Uterus (tissue), 4 donors: ENCODE data around the gene LDB1. TPM values are rescaled to one million over a fixed set of nuclear protein-coding genes. Genes with fewer than 3 reads are reported as not detected.

Experiments
- DNase-seq, 2 donors: peaks; one replicate each; pipeline ENCODE4 v3.0.0-alpha.2; 2019 to 2020
- H3K27ac ChIP-seq, 2 donors: fragments of 200-600 bp; sonication (generic); 1 replicate in 1 of 2; 2 replicates in 1 of 2; pipeline ENCODE4 v1.5.1; 2016 to 2018
- H3K27me3 ChIP-seq, 2 donors: fragments of 200-600 bp; sonication (generic); one replicate each; pipeline ENCODE4 v1.5.1; 2018 to 2019; ENCODE audit warnings: control low read depth in 1 of 2
- H3K36me3 ChIP-seq, 2 donors: fragments of 200-600 bp; sonication (generic); one replicate each; pipeline ENCODE4 v1.5.1; 2019; ENCODE audit warnings: control low read depth in 1 of 2
- H3K4me1 ChIP-seq, 2 donors: fragments of 200-600 bp; sonication (generic); one replicate each; pipeline ENCODE4 v1.5.1; 2018 to 2019; ENCODE audit warnings: control low read depth in 1 of 2
- H3K4me3 ChIP-seq, 2 donors: fragments of 200-600 bp; sonication (generic); 1 replicate in 1 of 2; 2 replicates in 1 of 2; pipeline ENCODE4 v1.5.1; 2018 to 2019; ENCODE audit warnings: mild to moderate bottlenecking in 1 of 2
- H3K9me3 ChIP-seq, 2 donors: fragments of 200-600 bp; sonication (generic); one replicate each; pipeline ENCODE4 v1.5.1; 2019; ENCODE audit warnings: control low read depth in 1 of 2
- CTCF ChIP-seq, 4 experiments: fragments of 200-600 bp in 2 of 4; fragments of 450-650 bp in 2 of 4; sonication (generic) in 2 of 4; IDR thresholded peaks; one replicate each; pipeline ENCODE4 v1.5.1; 2016 to 2019; ENCODE audit warnings: antibody characterized with exemption in 4 of 4, mild to moderate bottlenecking in 2 of 4, moderate library complexity in 1 of 4
- POLR2A ChIP-seq, 2 donors: fragments of 450-650 bp; IDR thresholded peaks; one replicate each; pipeline ENCODE4 v1.6.1; 2016; ENCODE audit warnings: antibody characterized with exemption in 2 of 2, mild to moderate bottlenecking in 1 of 2, moderate library complexity in 1 of 2
- intact Hi-C: fragments of 100-400 bp; cut with DNase I; formaldehyde crosslinking; loops from one replicate; pipeline ENCODE4 v1.15.1; 2023; ENCODE audit warnings: low total_unique reads
- small RNA-seq: library from RNA; depleted of rRNA; stranded (forward); fragments of <200 nt; gene quantifications from one replicate; pipeline ENCODE3, GENCODE V24; 2016
- total RNA-seq, 4 donors: library from RNA; depleted of rRNA in 3 of 4; stranded (reverse); fragments of >200 nt in 3 of 4; gene quantifications; one replicate each; pipeline versions ENCODE4 v1.1.0 to v1.2.4, GENCODE V29; 2014 to 2023
- donor health status: DM: yes; HTN: yes; CAD: no.

Gene LDB1
- total RNA-seq, 4 donors from 2014 or later: 17.4 to 121 (median 43.8) TPM

GRCh38 chr10:102064868-102065560, 55.2 kb downstream of the LDB1 start, which contains the start of gene HPS6:
TSS of gene HPS6 (plus strand) at chr10:102065349. CDS start at chr10:102065475, 126 bp downstream.
- Histone ChIP-seq H3K27me3 (no peaks in the 10 kb centered on the region), H3K4me1 (peaks cover 0 to 17% of the 10 kb centered on the region in 2 donors), H3K9me3 (no peaks in the 10 kb centered on the region), H3K36me3 (no peaks in the 10 kb centered on the region), H3K4me3 (peak within 1 kb of the TSS; percentile 39 to 89), H3K27ac (peak within 1 kb of the TSS; percentile 73 to 94)
- peak; percentile 87 to 90 for DNase-seq
- TF ChIP-seq CTCF (IDR thresholded peaks at IDR 0.05) (peak in 3 of 4 experiments; percentile 13 to 47 (median 22)), POLR2A (IDR thresholded peaks at IDR 0.05) (peak; percentile 47 to 81)
- intact Hi-C loops: no loop called here

GRCh38 chr10:102064503-102064867, 55.7 kb downstream of the LDB1 start:
- peak overlapping the region; percentile 39 to 89 for H3K4me3 ChIP-seq
- no peaks in the 10 kb centered on the region for H3K27me3 ChIP-seq
- DNase-seq: no peak
- no peaks in the 10 kb centered on the region for H3K9me3 ChIP-seq
- TF ChIP-seq POLR2A (IDR thresholded peaks at IDR 0.05): no peak
- no peak for TF ChIP-seq CTCF (IDR thresholded peaks at IDR 0.05)
- H3K4me1 ChIP-seq: peaks cover 0 to 17% of the 10 kb centered on the region in 2 donors
- intact Hi-C loops: no loop called here
- H3K27ac ChIP-seq: peak overlapping the region; percentile 73 to 94
- H3K36me3 ChIP-seq: no peaks in the 10 kb centered on the region

- no peak for TF ChIP-seq POLR2A (IDR thresholded peaks at IDR 0.05)
- no peak for TF ChIP-seq CTCF (IDR thresholded peaks at IDR 0.05)
- H3K9me3 ChIP-seq: no peaks in the 10 kb centered on the region
- no peaks in the 10 kb centered on the region for H3K4me1 ChIP-seq
- no peaks in the 10 kb centered on the region for H3K27me3 ChIP-seq
- no peak for DNase-seq
- no peak overlapping the region for H3K27ac ChIP-seq
- no peaks in the 10 kb centered on the region for H3K36me3 ChIP-seq
- intact Hi-C loops: no loop called here
- no peak overlapping the region for H3K4me3 ChIP-seq
These were observed 60.2 kb downstream of the LDB1 start for GRCh38 chr10:102059987-102060386.

Small RNA genes within 50 kb of the gene (small RNA-seq; reads per million reads assigned to genes)
- not detected for gene AL500527.1
- gene AL500527.2: not detected

Other genes starting within 250 kb of the LDB1 start
- gene ARMH3, start 64.2 kb downstream of the LDB1 start, total RNA-seq: 10 to 100 TPM; 10.6 to 29.8 (median 20.9) TPM
- gene HPS6, start 55.0 kb downstream of the LDB1 start, total RNA-seq: 10 to 100 TPM in 3 of 4 donors, 1 to 10 TPM in 1; 3.8 to 28.4 (median 15.6) TPM
- 10 to 100 TPM in 3 of 4 donors, 1 to 10 TPM in 1; 1.8 to 58.2 (median 15.5) TPM for gene PPRC1, start 12.7 kb upstream of the LDB1 start, total RNA-seq
- gene NOLC1, start 32.0 kb upstream of the LDB1 start, total RNA-seq: 10 to 100 TPM; 15.4 to 54.0 (median 27.4) TPM
- gene ELOVL3, start 105.9 kb upstream of the LDB1 start, total RNA-seq: under 1 TPM in 1 of 4 donors, not detected in 3; 0.51 TPM
- gene PITX3, start 121.1 kb upstream of the LDB1 start, total RNA-seq: not detected
- 10 to 100 TPM; 10.9 to 45.4 (median 23.9) TPM for gene GBF1, start 125.2 kb upstream of the LDB1 start, total RNA-seq